HCT116 (cell line): ENCODE measurements around the gene WIPI1. TPM values are rescaled to one million over a fixed set of nuclear protein-coding genes. Genes with fewer than 3 reads are reported as not detected.

Source experiments
- ATAC-seq: fragments of 200-7000 bp; cut with Tn5 transposase; 2 replicates; pipeline ENCODE4 v1.9.1; 2020; ENCODE audit warnings: mild to moderate bottlenecking, moderate library complexity
- BruUV-seq: library from RNA; stranded (reverse); fragments of 400-500 nt; replicated peaks from 2 replicates; lab custom pipeline; 2021; lab: Mats Ljungman, UMichigan
- CTCF ChIA-PET: fragments of 300-600 bp; sonication (Branson Sonifier 250); formaldehyde crosslinking; loops from one replicate; lab custom pipeline; 2021; ENCODE audit warnings: antibody characterized with exemption; lab: Charles Lee
- POLR2A ChIA-PET: fragments of 300-600, 350-600 bp; sonication (Branson Sonifier 250); formaldehyde crosslinking; loops from one replicate; lab custom pipeline; 2021; ENCODE audit warnings: antibody characterized with exemption; lab: Charles Lee
- RAD21 ChIA-PET, 2 experiments: fragments of 300-600 bp; sonication (Branson Sonifier 250); formaldehyde crosslinking; loops; one replicate each; lab custom pipeline; 2023; ENCODE audit warnings: low total read pairs in 2 of 2; ENCODE audit not compliant: uncharacterized antibody in 2 of 2, unreplicated experiment in 2 of 2, low non-redundant PET in 1 of 2; lab: Charles Lee
- DNase-seq: peaks from one replicate; pipeline ENCODE4 v3.0.0-alpha.2; 2010; ENCODE audit warnings: low read depth, low spot score
- H2AFZ ChIP-seq: fragments of 200-600 bp; shearing (Covaris generic), sonication (generic); 2 replicates; pipeline ENCODE4 v1.6.1; 2017; ENCODE audit warnings: low read depth, mixed run types, mixed read lengths, antibody characterized with exemption, low read length; ENCODE audit not compliant: poor library complexity, severe bottlenecking
- H3K27ac ChIP-seq: 2 replicates; pipeline ENCODE4 v1.5.1; 2012; ENCODE audit warnings: low read depth, low read length
- H3K27me3 ChIP-seq: fragments of 200-600 bp; sonication (generic); 2 replicates; pipeline ENCODE4 v1.6.1; 2016; ENCODE audit warnings: mixed run types, low read length, mixed read lengths; ENCODE audit not compliant: insufficient read depth
- H3K36me3 ChIP-seq, 2 experiments: fragments of 200-500 bp in 1 of 2; fragments of 200-600 bp in 1 of 2; sonication (Bioruptor generic) in 1 of 2; sonication (generic) in 1 of 2; 2 replicates each; pipeline versions ENCODE4 v1.5.1 to v1.6.1; 2014 to 2016; ENCODE audit warnings: low read length in 2 of 2, inconsistent platforms in 1 of 2, mixed read lengths in 1 of 2, mixed run types in 1 of 2; ENCODE audit not compliant: insufficient read depth in 2 of 2, control insufficient read depth in 1 of 2
- H3K4me1 ChIP-seq, 2 experiments: fragments of 200-600 bp in 1 of 2; sonication (generic) in 1 of 2; 2 replicates each; pipeline versions ENCODE4 v1.5.1 to v1.6.1; 2012 to 2017; ENCODE audit warnings: low read length in 2 of 2, inconsistent platforms in 1 of 2, mild to moderate bottlenecking in 1 of 2, mixed read lengths in 1 of 2, mixed run types in 1 of 2, moderate library complexity in 1 of 2; ENCODE audit not compliant: insufficient read depth in 2 of 2, control insufficient read depth in 1 of 2
- H3K4me2 ChIP-seq: fragments of 200-600 bp; sonication (generic); 2 replicates; pipeline ENCODE4 v1.6.1; 2017; ENCODE audit warnings: mixed run types, low read length, mixed read lengths
- H3K4me3 ChIP-seq, 2 experiments: fragments of 200-600 bp in 1 of 2; sonication (generic) in 1 of 2; replicated peaks in 1 of 2; 2 replicates each; pipeline ENCODE4 v1.5.1; 2011 to 2016; ENCODE audit warnings: low read length in 2 of 2, control low read depth in 1 of 2, low read depth in 1 of 2, mild to moderate bottlenecking in 1 of 2, mixed read lengths in 1 of 2, mixed run types in 1 of 2
- H3K79me2 ChIP-seq: fragments of 200-600 bp; sonication (generic); 2 replicates; pipeline ENCODE4 v1.6.1; 2017; ENCODE audit warnings: mild to moderate bottlenecking, mixed run types, low read length, moderate library complexity, mixed read lengths; ENCODE audit not compliant: insufficient read depth
- H3K9ac ChIP-seq: fragments of 200-600 bp; sonication (generic); 2 replicates; pipeline ENCODE4 v1.6.1; 2016; ENCODE audit warnings: low read length, mixed read lengths
- H3K9me2 ChIP-seq: fragments of 200-600 bp; sonication (generic), shearing (Covaris generic); 2 replicates; pipeline ENCODE4 v1.6.1; 2017; ENCODE audit warnings: mixed run types, mild to moderate bottlenecking, moderate library complexity; ENCODE audit not compliant: insufficient read depth
- H3K9me3 ChIP-seq, 2 experiments: fragments of 200-500 bp in 1 of 2; fragments of 200-600 bp in 1 of 2; sonication (Bioruptor generic) in 1 of 2; sonication (generic) in 1 of 2; 2 replicates each; pipeline ENCODE4 v1.6.1; 2014 to 2017; ENCODE audit warnings: low read length in 2 of 2, mixed read lengths in 2 of 2, inconsistent platforms in 1 of 2, low read depth in 1 of 2, mild to moderate bottlenecking in 1 of 2, mixed run types in 1 of 2, moderate library complexity in 1 of 2; ENCODE audit not compliant: control insufficient read depth in 1 of 2, insufficient read depth in 1 of 2
- H4K20me1 ChIP-seq: fragments of 200-600 bp; sonication (generic), shearing (Covaris generic); 2 replicates; pipeline ENCODE4 v1.6.1; 2017; ENCODE audit warnings: mixed run types, mild to moderate bottlenecking, moderate library complexity; ENCODE audit not compliant: insufficient read depth
- CBX3 ChIP-seq: IDR thresholded peaks from 2 replicates; pipeline ENCODE4 v1.6.1; 2012; ENCODE audit warnings: low read depth
- CEBPB ChIP-seq: IDR thresholded peaks from 2 replicates; pipeline ENCODE4 v1.6.1; 2012; ENCODE audit warnings: low read depth
- EGR1 ChIP-seq: IDR thresholded peaks from 2 replicates; pipeline ENCODE4 v1.6.1; 2012; ENCODE audit warnings: low read depth
- ELF1 ChIP-seq: IDR thresholded peaks from 2 replicates; pipeline ENCODE4 v1.6.1; 2012; ENCODE audit warnings: low read depth, borderline replicate concordance
- EZH2 ChIP-seq: fragments of 200-600 bp; sonication (generic); IDR thresholded peaks from 2 replicates; pipeline ENCODE4 v1.6.1; 2017; ENCODE audit warnings: antibody characterized with exemption, mixed run types
- POLR2AphosphoS5 ChIP-seq: IDR thresholded peaks from 2 replicates; pipeline ENCODE4 v1.6.1; 2011; ENCODE audit warnings: mild to moderate bottlenecking, low read depth, low read length, moderate library complexity
- SIN3A ChIP-seq: IDR thresholded peaks from 2 replicates; pipeline ENCODE4 v1.6.1; 2012; ENCODE audit warnings: low read depth
- SP1 ChIP-seq: IDR thresholded peaks from 2 replicates; pipeline ENCODE4 v1.6.1; 2012; ENCODE audit warnings: low read depth
- SRF ChIP-seq: IDR thresholded peaks from 2 replicates; pipeline ENCODE4 v1.6.1; 2012; ENCODE audit warnings: low read depth
- YY1 ChIP-seq: IDR thresholded peaks from 2 replicates; pipeline ENCODE4 v1.6.1; 2011; ENCODE audit warnings: low read length, low read depth, moderate library complexity, mild to moderate bottlenecking; ENCODE audit not compliant: insufficient replicate concordance; ENCODE audit errors: extremely low read depth
- intact Hi-C: fragments of 100-400 bp; cut with micrococcal nuclease; formaldehyde crosslinking; loops from 2 replicates; pipeline ENCODE4 v1.10.0; 2022
- total RNA-seq: library from RNA; stranded (reverse); gene quantifications from one replicate; pipeline ENCODE4 v1.2.1, GENCODE V29; 2021; ENCODE audit not compliant: unreplicated experiment
- TF ChIP-seq, protein P1 (sequence below): IDR thresholded peaks from 2 replicates; pipeline ENCODE4 v1.6.1; 2012; ENCODE audit warnings: low read depth
- TF ChIP-seq, protein P2 (sequence below): IDR thresholded peaks from 2 replicates; pipeline ENCODE4 v1.6.1; 2012
- TF ChIP-seq, protein P3 (sequence below): IDR thresholded peaks from 2 replicates; pipeline ENCODE4 v1.6.1; 2012

The WIPI1 gene
- total RNA-seq, 1 experiment from 2014 or later, result 21.5 TPM

DNA sequence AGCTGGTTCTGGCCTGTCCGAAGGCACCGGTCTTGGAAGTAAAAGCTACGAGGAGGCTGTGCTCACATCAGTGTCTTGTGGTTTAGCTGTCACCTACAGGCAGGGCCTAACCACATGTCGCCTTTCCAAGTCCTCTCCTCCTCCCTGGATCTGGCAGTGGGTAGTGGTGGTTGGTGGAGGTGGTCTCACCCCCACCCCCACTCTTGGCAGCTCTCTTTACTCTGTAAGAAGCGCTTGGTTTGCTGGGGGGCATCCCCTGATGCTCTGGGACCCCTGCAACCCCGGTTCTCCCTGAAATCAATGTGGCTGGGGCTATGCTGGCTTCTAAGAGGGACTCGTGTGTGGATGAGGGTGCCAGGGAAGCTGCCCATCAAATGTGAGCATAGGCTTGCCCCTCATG lies 68.3 kb downstream of the WIPI1 start:
- H3K9me3 ChIP-seq, result no peaks in the 10 kb centered on the region
- H3K36me3 ChIP-seq, result no peaks in the 10 kb centered on the region
- ChIA-PET POLR2A (interaction anchor here (2.6 kb wide), 1 partner anchor 10 kb away, joined by 7 read pairs; no protein-coding TSS in a partner anchor), CTCF (interaction anchor here (4.0 kb wide), 1 partner anchor 10 kb away, joined by 22 read pairs; no protein-coding TSS in a partner anchor), RAD21 (no interaction called here)
- no peak overlapping the region for H3K9ac ChIP-seq
- DNase-seq, result no peak
- H4K20me1 ChIP-seq, result no peaks in the 10 kb centered on the region
- H3K79me2 ChIP-seq, result no peaks in the 10 kb centered on the region
- BruUV-seq, result no TSS peak
- no peak overlapping the region for H2AFZ ChIP-seq
- TF ChIP-seq SIN3A, result no peak
- H3K4me2 ChIP-seq, result no peak overlapping the region
- no peak overlapping the region for H3K27ac ChIP-seq
- H3K4me3 ChIP-seq, result no peak overlapping the region
- H3K4me1 ChIP-seq, result peaks cover 45 to 53% of the 10 kb centered on the region in 2 experiments
- ATAC-seq, result no peak
- H3K9me2 ChIP-seq, result no peaks in the 10 kb centered on the region
- no peaks in the 10 kb centered on the region for H3K27me3 ChIP-seq
- intact Hi-C loops, result loop anchor here (10.0 kb wide), 1 partner anchor 984 kb away; no protein-coding TSS in a partner anchor

DNA sequence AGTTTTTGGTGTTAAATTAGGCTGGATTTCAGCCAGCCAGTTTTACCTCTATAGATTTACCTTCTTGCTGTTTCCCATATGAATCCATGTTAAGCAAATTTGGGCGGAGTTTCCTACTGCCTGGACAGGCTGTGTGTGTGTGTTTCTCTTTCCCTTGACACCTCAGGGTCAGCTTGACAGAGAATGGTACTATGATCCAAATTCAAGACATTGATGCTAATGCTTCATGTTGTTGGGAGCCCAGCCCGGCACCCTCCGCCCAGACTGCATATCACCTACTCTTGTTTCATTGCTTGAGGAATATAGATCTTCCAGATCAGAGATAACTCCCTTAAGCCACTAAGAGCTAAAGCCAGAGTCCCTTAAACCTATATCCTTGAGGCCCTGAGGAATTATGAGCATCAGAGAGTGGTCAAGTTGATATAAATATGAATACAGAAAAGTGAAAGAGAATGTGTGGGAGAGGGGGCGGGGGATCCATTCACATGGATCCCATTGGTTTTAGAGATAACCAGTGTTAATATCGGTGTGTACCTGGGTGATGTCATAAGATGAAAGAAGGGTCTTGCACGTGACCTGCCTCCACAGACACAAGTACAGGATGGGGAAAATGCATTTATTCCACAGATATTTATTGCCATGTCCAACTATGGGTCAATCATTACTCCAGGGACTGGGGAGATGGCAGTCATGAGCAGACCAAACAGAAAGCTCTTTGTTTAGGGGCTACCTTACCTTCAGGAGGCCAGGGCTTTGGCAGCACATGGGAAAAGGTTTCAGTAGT lies 69.7 kb downstream of the WIPI1 start:
- TF ChIP-seq, protein P1, sequence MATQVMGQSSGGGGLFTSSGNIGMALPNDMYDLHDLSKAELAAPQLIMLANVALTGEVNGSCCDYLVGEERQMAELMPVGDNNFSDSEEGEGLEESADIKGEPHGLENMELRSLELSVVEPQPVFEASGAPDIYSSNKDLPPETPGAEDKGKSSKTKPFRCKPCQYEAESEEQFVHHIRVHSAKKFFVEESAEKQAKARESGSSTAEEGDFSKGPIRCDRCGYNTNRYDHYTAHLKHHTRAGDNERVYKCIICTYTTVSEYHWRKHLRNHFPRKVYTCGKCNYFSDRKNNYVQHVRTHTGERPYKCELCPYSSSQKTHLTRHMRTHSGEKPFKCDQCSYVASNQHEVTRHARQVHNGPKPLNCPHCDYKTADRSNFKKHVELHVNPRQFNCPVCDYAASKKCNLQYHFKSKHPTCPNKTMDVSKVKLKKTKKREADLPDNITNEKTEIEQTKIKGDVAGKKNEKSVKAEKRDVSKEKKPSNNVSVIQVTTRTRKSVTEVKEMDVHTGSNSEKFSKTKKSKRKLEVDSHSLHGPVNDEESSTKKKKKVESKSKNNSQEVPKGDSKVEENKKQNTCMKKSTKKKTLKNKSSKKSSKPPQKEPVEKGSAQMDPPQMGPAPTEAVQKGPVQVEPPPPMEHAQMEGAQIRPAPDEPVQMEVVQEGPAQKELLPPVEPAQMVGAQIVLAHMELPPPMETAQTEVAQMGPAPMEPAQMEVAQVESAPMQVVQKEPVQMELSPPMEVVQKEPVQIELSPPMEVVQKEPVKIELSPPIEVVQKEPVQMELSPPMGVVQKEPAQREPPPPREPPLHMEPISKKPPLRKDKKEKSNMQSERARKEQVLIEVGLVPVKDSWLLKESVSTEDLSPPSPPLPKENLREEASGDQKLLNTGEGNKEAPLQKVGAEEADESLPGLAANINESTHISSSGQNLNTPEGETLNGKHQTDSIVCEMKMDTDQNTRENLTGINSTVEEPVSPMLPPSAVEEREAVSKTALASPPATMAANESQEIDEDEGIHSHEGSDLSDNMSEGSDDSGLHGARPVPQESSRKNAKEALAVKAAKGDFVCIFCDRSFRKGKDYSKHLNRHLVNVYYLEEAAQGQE, result no peak
- no peak for TF ChIP-seq SRF
- no peak for TF ChIP-seq YY1
- TF ChIP-seq, protein P2, sequence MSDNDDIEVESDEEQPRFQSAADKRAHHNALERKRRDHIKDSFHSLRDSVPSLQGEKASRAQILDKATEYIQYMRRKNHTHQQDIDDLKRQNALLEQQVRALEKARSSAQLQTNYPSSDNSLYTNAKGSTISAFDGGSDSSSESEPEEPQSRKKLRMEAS, result no peak
- no peak for TF ChIP-seq SP1
- TF ChIP-seq CBX3, result no peak
- no peak for TF ChIP-seq ELF1
- no peak for TF ChIP-seq CEBPB
- TF ChIP-seq EGR1, result no peak
- TF ChIP-seq, protein P3, sequence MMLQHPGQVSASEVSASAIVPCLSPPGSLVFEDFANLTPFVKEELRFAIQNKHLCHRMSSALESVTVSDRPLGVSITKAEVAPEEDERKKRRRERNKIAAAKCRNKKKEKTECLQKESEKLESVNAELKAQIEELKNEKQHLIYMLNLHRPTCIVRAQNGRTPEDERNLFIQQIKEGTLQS, result no peak
- no peak for TF ChIP-seq POLR2AphosphoS5
- no peak for TF ChIP-seq EZH2
- no peak overlapping the region for H3K4me2 ChIP-seq
- H3K27ac ChIP-seq, result no peak overlapping the region
- no peak overlapping the region for H3K9ac ChIP-seq
- no peak for DNase-seq
- no peaks in the 10 kb centered on the region for H3K79me2 ChIP-seq
- ChIA-PET CTCF (interaction anchor here (1.6 to 4.0 kb wide), 2 partner anchors 11 to 14 kb away, joined by 4 to 22 read pairs; no protein-coding TSS in a partner anchor), RAD21 (no interaction called here), POLR2A (interaction anchor here (2.6 kb wide), 1 partner anchor 11 kb away, joined by 7 read pairs; no protein-coding TSS in a partner anchor)
- peaks cover 59 to 67% of the 10 kb centered on the region in 2 experiments for H3K4me1 ChIP-seq
- H4K20me1 ChIP-seq, result no peaks in the 10 kb centered on the region
- no peak for ATAC-seq
- H3K36me3 ChIP-seq, result no peaks in the 10 kb centered on the region
- BruUV-seq, result no TSS peak
- no peaks in the 10 kb centered on the region for H3K9me2 ChIP-seq
- H2AFZ ChIP-seq, result no peak overlapping the region
- intact Hi-C loops, result loop anchor here (10.0 kb wide), 1 partner anchor 983 kb away; no protein-coding TSS in a partner anchor
- no peaks in the 10 kb centered on the region for H3K27me3 ChIP-seq
- H3K4me3 ChIP-seq, result no peak overlapping the region
- no peaks in the 10 kb centered on the region for H3K9me3 ChIP-seq
